Ishikawa (cell line): ENCODE results near the gene CFL1.

Experiments
- EP300 ChIP-seq: IDR thresholded peaks from 2 replicates; pipeline ENCODE4 v1.6.1; 2012; ENCODE audit warnings: borderline replicate concordance
- TAF1 ChIP-seq: IDR thresholded peaks from 2 replicates; pipeline ENCODE4 v1.6.1; 2012; ENCODE audit warnings: low read depth, mild to moderate bottlenecking
- ZBTB7A ChIP-seq: IDR thresholded peaks from 2 replicates; pipeline ENCODE4 v1.6.1; 2012; ENCODE audit warnings: low read depth
- TF ChIP-seq, protein P1 (sequence below): IDR thresholded peaks from 2 replicates; pipeline ENCODE4 v1.6.1; 2012

DNA sequence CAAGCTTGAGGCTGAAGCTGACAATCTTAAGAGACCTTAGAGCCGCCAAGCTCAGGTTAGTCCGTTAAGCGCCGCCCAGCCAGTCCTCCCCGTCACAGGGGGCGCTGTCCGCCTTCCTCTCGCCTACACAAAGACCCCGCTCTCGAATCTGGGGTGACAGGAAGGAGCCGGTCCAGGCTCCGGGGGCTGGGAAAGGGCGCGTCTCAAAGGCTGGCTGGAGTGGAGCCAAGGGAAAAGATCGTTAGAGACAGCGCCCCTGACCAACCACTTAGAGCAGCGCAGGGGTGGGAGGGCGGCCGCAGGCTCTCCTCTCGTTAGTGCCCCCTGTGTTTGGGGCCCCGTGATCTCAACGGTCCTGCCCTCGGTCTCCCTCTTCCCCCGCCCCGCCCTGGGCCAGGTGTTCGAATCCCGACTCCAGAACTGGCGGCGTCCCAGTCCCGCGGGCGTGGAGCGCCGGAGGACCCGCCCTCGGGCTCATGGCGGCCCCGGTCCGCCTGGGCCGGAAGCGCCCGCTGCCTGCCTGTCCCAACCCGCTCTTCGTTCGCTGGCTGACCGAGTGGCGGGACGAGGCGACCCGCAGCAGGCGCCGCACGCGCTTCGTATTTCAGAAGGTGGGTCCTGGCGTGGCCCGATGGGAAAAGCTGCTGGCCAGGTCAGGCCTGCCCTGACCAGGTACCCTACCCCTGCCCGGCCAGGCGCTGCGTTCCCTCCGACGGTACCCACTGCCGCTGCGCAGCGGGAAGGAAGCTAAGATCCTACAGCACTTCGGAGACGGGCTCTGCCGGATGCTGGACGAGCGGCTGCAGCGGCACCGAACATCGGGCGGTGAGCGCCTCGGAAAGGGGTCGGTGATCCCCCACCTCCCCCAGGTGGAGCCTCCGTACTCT lies 2.5 kb upstream of the CFL1 start, which contains the start of gene MUS81:
- TF ChIP-seq ZBTB7A (peak; percentile 60), EP300 (no peak; the same call in 1 of the 2 replicates), TAF1 (peak; percentile 76)
- TF ChIP-seq, protein P1, sequence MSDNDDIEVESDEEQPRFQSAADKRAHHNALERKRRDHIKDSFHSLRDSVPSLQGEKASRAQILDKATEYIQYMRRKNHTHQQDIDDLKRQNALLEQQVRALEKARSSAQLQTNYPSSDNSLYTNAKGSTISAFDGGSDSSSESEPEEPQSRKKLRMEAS, result peak; percentile 44
